Umbilical cord (tissue), 2 donors: Measurements from ENCODE around the gene DEPDC1B. TPM values are rescaled to one million over a fixed set of nuclear protein-coding genes. Genes with fewer than 3 reads are reported as not detected.
"Not testable (repeated sequence)": the region's sequence is repeated elsewhere in the genome, so short reads cannot be mapped to it uniquely, and the experiment has no call there.

ENCODE experiments used
- DNase-seq: peaks from one replicate; pipeline ENCODE4 v3.0.0-alpha.2; 2015; ENCODE audit warnings: low spot score
- total RNA-seq: library from RNA; depleted of rRNA; stranded (reverse); fragments of >200 nt; gene quantifications from one replicate; pipeline ENCODE4 v1.2.3, GENCODE V29; 2014; ENCODE audit warnings: low replicate concordance; ENCODE audit not compliant: insufficient read depth

Gene DEPDC1B, protein sequence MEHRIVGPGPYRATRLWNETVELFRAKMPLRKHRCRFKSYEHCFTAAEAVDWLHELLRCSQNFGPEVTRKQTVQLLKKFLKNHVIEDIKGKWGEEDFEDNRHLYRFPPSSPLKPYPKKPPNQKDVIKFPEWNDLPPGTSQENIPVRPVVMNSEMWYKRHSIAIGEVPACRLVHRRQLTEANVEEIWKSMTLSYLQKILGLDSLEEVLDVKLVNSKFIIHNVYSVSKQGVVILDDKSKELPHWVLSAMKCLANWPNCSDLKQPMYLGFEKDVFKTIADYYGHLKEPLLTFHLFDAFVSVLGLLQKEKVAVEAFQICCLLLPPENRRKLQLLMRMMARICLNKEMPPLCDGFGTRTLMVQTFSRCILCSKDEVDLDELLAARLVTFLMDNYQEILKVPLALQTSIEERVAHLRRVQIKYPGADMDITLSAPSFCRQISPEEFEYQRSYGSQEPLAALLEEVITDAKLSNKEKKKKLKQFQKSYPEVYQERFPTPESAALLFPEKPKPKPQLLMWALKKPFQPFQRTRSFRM
- 16.9 TPM for total RNA-seq

DNA sequence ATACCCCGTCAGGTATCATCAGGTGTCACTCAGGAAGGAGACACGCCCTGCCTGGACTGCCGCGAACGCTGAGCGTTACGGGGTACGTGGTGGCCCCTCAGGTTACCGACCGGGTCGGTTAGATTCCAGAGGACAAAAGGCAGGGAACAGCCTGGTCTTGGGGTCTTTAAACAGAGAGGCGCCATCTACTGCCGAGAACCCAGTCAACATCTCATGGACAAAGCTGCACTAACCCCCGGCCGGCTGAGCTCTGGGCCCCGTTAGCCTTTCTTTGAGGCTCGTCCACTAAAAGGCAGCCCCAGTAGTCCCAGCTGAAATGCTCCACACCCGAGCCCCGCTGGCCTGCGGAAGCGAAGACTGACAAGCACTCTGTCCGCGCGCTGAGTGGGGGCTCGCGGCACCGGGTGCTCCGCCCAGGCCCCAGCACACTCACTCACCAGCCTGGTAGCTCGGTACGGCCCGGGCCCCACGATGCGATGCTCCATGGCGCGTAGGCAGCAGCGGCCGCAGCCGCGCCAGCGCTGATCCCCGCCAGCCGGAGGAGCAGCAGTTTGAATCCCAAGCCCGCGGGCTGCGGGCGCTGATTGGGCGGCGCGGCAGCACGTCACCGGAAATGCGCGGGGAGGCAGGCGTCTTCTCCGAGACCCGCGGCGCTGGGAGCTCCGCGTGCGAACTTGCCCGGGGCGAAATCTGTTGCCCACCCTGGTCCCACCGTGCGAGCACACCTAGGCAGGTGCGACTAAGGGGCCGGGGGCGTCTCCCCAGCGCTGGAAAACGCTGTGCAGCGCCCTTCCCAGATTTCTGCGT lies at the start of gene DEPDC1B:
Gene DEPDC1B, minus strand, starts transcription at position 558 of the 807 bp plus-strand sequence. Its CDS starts 73 bp downstream, at position 485.
- DNase-seq: peak; percentile 93

DNA sequence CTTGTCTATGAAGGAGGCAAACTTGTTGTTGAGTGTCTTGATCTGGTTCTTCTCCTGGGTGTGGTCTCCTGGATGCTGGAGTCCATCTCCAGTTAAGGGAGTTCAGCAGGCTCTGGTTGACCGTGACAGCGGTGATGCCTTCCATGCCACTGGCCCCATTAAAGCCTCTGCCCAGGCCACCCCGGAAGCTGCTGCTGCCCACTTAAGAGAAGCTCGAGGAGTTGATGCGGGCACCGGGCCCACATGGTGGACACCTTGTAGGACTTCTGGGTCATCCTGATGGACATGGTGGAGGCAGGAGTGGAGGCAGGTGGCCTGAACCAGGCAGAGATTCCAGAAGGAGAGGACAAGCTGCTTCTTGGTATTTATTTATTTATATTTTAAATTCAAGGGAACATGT lies 44.7 kb upstream of the DEPDC1B start:
- DNase-seq: no peak

DNA sequence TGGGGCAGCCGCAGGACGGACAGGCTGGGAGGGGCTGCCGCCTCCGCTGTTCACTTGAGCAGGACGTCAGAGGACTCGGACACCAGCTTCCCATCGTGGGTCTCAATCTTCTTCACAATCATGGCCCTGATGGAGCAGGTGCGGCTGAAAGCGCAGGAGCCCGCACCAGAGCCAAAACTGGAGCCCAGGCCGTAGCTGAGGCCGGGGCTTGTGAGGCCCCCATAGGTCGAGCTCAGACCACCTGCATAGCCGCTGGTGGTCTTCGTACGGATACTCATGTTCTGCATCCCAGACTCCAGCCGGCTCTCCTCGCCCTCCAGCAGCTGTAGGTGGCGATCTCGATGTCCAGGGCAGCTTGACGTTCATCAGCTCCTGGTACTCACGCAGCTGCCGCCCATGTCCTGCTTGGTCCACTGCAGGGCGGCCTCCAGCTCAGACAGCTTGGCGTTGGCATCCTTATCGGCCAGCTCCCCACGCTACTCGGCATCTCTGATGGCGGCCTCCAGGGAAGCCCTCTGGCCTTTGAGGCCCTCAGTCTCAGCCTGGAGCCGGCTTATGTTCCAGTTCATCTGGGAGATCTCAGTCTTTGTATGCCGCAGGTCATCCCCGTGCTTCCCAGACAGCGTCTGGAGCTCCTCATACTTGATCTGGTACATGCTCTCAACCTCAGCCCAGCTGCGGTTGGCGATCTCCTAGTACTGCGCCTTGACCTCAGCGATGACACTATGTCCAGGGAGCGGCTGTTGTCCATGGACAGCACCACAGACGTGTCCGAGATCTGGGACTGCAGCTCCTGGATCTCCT lies 43.7 kb upstream of the DEPDC1B start:
- no peak for DNase-seq

DNA sequence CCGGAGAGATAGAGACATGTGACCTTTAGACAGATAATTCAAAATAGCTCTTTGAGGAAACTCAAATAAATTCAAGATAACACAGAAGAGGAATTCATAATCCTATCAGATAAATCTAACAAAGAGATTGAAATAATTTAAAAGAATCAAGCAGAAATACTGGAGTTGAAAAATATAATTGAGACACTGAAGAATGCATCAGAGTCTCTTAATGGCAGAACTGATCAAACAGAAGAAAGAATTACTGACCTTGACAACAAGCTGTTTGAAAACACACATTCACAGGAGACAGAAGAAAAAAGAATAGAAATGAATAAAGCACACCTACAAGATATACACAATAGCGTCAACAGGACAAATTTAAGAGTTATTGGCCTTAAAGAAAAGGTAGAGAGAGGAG lies 40.4 kb upstream of the DEPDC1B start:
- no peak for DNase-seq

DNA sequence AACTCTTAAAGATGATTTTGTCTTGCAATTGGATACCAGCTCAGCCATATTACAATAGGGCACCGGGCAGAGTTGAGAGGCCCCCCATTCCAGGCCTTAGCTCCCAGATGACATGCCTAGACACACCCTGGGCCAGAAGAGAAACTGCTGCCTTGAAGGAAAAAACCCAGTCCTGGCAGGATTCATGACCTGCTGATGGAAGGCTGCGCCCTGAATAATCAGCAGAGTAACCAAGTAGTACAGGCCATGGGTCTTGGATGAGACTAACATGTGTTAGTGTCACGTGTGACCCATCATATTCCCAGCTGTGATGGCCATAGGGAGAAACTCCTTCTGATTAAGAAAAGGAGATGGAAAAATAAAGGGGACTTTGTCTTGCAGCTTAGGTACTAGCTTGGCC lies 39.0 kb upstream of the DEPDC1B start:
- no peak for DNase-seq

DNA sequence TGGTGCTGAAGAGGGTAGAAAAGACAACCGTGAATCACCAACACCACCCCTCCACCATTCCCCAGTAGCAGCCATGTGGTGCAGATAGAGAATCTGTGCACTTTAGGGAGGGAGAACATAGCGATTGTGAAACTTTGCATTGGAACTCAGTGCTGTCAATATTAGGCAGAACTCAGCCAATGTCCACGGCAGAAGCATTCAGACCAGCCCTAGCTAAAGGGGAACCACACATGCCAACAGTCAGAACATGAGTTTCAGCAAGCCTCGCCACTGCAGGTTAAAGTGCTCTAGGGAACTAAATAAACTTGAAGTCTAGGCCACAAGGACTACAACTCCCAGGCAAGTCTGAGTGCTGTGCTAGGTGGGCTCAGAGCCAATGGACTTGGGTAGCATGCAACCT lies 38.5 kb upstream of the DEPDC1B start:
- no peak for DNase-seq

DNA sequence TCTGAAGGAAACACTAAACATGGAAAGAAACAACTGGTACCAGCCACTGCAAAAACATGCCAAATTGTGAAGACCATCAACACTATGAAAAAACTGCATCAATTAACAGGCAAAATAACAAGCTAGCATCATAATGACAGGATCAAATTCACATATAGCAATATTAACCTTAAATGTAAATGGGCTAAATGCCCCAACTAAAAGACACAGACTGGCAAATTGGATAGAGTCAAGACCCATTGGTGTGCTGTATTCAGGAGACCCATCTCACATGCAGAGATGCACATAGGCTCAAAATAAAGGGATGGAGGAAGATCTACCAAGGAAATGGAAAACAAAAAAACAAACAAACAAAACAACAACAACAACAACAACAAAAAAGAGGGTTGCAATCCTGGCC lies 30.9 kb upstream of the DEPDC1B start:
- not testable (repeated sequence) for DNase-seq

DNA sequence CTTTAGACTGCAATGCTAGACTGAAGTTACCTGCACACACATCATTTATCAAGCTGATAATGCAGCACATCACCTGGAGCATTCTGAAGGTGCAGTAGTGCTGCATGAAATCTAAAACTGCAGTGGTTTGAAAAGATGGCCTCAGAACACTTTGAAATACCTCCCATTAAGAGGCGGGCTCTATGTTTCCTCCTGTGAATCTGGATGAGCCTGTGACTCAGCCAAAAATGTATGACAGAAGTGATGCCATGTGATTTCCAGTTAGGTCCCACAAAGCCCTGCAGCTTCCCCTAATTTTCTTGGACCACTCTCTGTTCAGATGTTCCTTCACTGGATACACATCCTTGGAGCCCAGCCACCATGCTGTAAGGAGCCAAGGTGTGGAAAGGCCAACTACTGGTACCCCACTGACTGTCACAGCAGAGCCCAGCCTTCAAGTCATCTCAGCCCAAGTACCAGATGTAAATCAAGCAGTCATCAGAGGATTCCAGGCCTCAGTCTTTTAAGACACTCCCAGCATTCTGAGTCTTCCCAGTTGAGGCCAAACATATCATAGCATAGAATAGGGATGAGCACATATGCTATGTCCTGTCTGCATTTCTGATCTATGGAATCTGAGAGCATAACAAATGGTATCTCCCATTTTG lies 27.2 kb upstream of the DEPDC1B start:
- no peak for DNase-seq

DNA sequence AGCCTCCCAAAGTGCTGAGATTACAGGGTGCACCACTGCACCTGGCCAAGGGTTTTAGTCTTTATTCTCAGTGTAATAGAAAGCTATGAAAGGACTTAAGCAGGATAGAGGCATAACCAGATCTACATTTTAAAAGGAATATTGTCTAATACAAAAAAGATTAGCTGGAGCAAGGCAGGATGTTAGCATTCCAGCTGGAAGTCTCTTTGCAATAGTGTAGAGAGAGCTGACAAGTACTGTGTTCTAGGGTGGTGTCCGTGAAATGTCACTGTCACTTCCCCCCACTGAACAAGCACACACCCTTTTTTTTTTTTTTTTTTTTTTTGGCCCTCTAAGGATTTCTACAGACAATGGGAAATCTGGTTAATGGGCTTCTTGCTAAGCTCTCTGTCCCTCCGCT lies 24.2 kb upstream of the DEPDC1B start:
- DNase-seq: no peak

DNA sequence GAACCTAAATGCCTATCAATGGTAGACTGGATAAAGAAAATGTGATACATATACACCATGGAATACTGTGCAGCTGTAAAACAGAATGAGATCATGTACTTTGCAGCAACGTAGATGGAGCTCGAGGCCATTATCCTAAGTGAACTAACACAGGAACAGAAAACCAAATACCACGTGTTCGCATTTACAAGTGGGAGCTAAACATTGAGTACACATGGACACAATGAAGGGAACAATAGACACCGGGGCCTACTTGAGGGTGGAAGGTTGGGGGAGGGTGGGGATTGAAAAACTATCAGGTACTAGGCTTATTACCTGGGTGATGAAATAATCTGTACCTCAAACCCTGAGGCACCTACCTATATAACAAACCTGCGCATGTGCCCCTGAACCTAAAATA lies 22.4 kb upstream of the DEPDC1B start:
- DNase-seq: no peak

DNA sequence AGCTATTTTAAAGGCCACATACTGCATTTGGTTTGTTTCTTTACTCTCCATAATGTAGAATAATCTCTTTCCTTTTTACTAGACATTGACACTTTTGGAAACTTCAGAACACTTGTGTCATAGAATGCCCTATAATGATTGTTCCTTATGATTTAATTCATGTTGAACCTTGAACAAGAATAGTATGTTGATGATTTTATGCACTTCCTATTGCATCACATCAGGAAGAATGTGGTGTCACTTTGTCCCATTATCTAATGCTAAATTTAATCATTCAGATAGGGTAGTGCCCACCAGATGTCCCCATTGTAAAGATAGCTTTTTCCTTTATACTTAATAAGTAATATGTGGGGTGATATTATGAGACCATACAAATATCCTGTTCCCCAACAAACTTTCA lies 19.4 kb upstream of the DEPDC1B start:
- DNase-seq: no peak

DNA sequence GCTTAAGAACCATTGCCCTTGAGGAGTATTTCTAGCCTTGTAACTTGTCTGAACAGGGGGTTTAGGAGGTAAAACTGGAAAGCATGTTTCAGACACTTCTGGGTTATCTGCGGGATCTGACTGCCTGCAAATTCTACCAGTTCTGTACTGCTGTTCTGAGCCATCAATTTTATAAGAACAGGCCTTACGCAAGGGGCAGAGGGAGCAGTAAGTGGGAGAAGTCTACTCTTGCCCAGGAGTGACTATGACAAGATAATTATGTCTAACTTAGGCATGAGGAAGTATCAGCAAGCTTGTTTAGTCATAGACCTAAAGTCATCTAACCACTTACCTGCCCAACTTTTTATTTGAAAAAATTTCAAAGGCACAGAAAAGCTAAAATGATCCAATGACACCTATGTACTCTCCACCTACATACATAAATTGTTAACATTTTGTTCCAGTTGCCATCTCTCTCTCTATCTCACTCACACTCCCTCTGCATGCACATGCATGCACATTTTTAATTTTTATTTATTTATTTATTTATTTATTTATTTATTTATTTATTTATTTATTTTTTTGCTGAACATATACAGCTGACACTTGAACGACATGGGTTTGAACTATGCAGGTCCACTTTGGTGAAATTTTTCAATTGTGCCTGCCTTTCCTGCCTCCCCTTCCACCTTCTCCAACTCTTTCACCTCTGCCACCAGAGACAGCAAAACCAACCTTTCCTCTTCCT lies 18.4 kb upstream of the DEPDC1B start:
- DNase-seq: peak; percentile 53

DNA sequence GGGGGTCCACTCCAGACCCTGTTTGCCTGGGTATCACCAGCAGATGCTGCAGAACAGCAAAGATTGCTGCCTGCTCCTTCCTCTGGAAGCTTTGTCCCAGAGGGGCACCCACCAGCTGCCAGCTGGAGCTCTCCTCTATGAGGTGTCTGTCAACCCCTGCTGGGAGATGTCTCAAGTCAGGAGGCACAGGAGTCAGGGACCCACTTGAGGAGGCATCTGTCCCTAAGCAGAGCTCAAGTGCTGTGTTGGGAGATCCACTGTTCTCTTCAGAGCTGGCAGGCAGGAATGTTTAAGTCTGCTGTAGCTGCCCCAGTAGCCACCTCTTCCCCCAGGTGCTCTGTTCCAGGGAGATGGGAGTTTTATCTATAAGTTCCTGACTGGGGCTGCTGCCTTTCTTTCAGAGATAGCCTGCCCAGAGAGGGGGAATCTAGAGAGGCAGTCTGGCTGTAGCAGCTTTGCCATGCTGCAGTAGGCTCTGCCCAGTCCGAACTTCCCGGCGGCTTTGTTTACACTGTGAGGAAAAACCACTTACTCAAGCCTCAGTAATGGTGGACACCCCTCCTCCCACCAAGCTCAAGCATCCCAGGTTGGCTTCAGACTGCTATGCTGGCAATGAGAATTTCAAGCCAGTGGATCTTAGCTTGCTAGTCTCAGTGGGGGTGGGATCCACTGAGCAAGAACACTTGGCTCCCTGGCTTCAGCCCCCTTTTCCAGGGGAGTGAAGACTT lies 15.4 kb upstream of the DEPDC1B start:
- DNase-seq: not testable (repeated sequence)

DNA sequence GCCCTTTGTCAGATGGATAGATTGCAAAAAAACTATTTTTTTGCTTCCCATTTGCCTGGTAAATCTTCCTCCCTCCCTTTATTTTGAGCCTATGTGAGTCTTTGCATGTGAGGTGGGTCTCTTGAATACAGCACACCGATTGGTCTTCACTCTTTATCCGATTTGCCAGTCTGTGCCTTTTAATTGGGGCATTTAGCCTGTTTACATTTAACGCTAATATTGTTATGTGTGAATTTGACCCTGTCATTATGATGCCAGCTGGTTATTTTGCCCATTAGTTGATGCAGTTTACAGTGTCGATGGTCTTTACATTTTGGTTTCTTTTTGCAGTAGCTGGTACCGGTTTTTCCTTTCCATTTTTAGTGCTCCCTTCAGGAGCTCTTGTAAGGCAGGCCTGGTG lies 13.0 kb upstream of the DEPDC1B start:
- no peak for DNase-seq

DNA sequence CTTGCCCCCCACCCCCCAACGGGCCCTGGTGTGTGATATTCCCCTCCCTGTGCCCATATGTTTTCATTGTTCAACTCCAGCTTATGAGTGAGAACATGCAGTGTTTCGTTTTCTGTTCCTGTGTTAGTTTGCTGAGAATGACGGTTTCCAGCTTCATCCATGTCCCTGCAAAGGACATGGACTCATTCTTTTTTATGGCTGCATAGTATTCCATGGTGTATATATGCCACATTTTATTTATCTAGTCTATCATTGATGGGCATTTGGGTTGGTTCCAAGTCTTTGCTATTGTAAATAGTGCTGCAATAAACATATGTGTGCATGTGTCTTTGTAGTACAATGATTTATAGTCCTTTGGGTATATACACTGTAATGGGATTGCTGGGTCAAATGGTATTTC lies 11.9 kb upstream of the DEPDC1B start:
- not testable (repeated sequence) for DNase-seq

DNA sequence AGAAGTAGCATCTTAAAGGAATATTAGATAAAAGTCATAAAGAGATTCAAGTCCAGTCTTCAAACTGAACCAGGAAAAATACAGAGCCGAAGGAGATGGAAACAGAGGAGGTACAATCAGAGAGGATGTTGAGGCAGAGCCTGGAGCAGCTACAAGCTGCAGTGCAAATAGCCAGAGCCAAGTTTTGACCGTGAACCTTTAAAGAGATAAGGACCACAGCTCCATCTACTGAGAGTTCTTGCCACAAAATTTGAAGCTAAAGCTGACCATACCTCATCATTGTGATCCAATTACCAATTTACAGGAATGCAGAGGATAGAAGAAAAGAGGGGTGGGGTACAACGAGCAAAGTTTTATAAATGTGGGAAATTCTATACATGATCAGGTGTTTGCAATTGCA lies 10.4 kb upstream of the DEPDC1B start:
- no peak for DNase-seq

DNA sequence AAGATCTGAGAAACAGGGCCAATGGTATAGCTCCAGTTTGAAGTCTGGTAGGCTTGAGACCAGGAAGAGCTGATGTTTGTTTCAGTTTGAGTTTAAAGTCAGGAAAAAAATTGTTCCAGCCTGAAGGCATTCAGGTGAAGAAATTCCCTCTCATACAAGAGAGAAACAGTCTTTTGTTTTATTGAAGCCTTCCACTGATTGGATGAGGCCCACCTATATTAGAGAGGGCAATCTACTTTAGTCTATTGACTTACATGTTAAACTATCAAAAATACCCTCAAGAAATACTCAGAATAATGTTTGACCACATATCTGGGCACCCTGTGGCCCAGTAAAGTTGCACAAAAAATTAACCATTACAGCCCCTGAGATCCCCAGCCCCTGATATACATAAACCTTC lies 5.2 kb upstream of the DEPDC1B start:
- no peak for DNase-seq

DNA sequence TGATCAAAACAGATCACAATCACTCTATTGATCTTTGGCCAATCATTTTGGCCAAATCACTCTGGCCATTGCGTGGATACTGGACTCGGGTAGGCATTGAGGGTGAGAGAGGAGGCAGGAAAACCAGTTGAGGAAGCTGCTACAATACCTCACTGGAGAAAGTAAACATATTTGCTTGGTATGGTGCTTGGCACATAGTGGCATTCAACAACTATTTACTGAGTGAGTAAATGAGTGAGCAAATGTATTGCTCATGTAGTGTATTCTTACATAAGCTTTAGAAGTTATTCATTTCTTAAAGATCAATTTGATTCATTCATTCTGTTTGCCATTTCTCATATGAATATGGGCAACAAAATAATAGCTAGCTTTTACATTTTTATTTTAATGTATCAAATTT lies 4.0 kb upstream of the DEPDC1B start:
- DNase-seq: no peak

DNA sequence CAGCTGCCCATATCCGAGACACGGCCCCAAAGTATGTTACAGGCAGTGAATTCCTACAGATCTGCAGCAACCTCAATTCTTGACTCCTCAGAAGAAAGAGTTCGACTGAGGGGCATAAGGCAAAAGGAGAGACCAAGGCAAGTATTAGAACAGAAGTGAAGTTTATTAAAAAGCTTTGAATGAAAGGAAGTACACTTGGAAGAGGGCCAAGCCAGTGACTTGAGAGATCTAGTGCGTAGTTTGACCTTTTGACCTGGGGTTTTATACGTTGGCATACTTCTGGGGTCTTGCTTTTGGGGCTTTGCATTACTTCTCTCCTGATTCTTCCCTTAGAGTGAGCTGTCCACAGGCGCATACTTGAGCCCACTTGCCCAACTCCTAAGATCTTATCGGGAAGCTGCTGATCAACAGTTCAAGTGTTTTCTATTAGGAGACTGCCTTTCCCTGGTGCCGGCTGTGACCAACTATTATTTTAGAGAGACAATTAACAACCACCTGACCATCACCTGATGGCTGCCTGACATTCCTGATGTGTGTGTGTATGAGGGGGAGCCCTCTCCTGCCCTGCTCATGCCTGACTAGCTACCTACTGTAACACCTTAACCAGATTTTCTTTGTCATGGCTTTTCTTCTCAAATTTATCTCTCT lies 1.5 kb upstream of the DEPDC1B start:
- DNase-seq: no peak

DNA sequence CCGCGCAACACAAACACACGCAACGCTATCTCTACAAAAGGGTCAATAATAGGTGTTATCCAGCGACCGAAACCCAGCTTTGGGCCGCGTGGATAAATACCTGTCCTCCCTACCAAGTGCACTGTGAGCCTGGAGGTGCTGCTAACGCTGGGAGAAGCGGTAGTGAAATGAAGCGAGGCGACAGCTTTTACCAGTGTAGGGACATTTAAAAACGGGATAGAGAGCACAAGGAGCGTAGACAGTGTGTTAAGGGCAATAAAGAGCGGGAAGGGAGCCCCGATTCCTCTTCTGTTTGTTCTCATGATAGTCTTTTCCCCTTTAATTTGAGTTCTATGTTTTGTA lies 421 bp upstream of the DEPDC1B start:
- DNase-seq: no peak
